Measurements from ENCODE around the gene FZD10.

- TF ChIP-seq ZNF8 (CRISPR knock-in tag; IDR thresholded peaks at IDR 0.05): no peak
- no peak for TF ChIP-seq BACH2 (CRISPR knock-in tag; IDR thresholded peaks at IDR 0.05; ENCODE audit: borderline replicate concordance)
- TF ChIP-seq ESRRG (CRISPR knock-in tag; IDR thresholded peaks at IDR 0.05): no peak
- no peak for TF ChIP-seq ZNF70 (CRISPR knock-in tag; IDR thresholded peaks at IDR 0.05)
- no peak for TF ChIP-seq SNAI2 (CRISPR knock-in tag; IDR thresholded peaks at IDR 0.05)
- TF ChIP-seq RARB (CRISPR knock-in tag; IDR thresholded peaks at IDR 0.05): no peak
- TF ChIP-seq PATZ1 (CRISPR knock-in tag; IDR thresholded peaks at IDR 0.05; ENCODE audit: borderline replicate concordance): no peak
- TF ChIP-seq CSRNP3 (CRISPR knock-in tag; IDR thresholded peaks at IDR 0.05): no peak
- no peak for TF ChIP-seq ZFP30 (CRISPR knock-in tag; IDR thresholded peaks at IDR 0.05)
- no peak for TF ChIP-seq CREB5 (CRISPR knock-in tag; IDR thresholded peaks at IDR 0.05; ENCODE audit: low read depth)
- TF ChIP-seq ZC3H10 (CRISPR knock-in tag; IDR thresholded peaks at IDR 0.05): no peak
Measured at GRCh38 chr12:130136509-130137039, 25.7 kb upstream of the FZD10 start.

Data from SK-N-SH treated with all-trans-retinoic acid at 6 μM for 48 hours (cell line).